ENCODE data around the gene DNAJC4.

DNA sequence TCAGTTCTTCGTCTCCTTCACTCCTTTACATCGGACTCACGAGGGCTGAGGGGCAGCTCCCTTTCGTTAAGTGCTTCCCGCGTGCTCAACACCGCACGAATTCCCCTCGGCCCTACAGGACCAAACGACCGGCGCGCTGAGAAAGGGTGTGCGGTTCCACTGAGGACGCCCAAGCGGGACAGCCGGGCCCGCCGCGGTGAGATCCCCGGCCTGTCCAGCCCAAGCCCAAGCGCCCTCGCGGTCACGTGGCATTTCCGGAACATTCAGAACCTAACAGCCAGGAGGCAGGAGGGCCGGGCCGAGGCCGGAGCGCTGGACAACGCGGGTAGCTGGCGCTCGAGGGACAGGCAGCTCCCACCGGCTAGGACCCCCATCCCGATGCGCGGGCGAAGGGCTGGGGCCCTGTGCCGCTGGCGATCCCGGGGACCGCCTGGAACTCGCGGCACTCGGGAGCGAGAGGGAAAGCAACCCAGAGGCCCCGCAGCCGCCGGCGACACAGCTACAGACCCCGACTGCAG, 45.1 kb upstream of the DNAJC4 start:
- peak; percentile 96 for TF ChIP-seq POLR2A (IDR thresholded peaks at IDR 0.05; ENCODE audit: low read length)
- TF ChIP-seq GATA1 (IDR thresholded peaks at IDR 0.05; ENCODE audit: low read depth, low read length), result no peak
